Stomach (tissue), 9 donors: ENCODE data around the gene HS6ST3. TPM values are rescaled to one million over a fixed set of nuclear protein-coding genes. Genes with fewer than 3 reads are reported as not detected.

Experiments
- DNase-seq, 2 donors: peaks; one replicate each; pipeline versions ENCODE4 v3.0.0 to v3.0.0-alpha.2; 2013 to 2019
- H3K27ac ChIP-seq, 5 donors: fragments of 200-600 bp in 4 of 5; sonication (generic) in 4 of 5; one replicate each; pipeline ENCODE4 v1.5.1; 2013 to 2019; ENCODE audit warnings: mild to moderate bottlenecking in 1 of 5, moderate library complexity in 1 of 5
- H3K27me3 ChIP-seq, 3 donors: fragments of 200-600 bp; sonication (generic); one replicate each; pipeline ENCODE4 v1.5.1; 2017 to 2019; ENCODE audit warnings: mixed run types in 1 of 3
- H3K36me3 ChIP-seq, 4 donors: fragments of 200-600 bp; sonication (generic); 1 replicate in 3 of 4; 2 replicates in 1 of 4; pipeline ENCODE4 v1.5.1; 2016 to 2019
- H3K4me1 ChIP-seq, 4 donors: fragments of 200-600 bp; sonication (generic); one replicate each; pipeline ENCODE4 v1.5.1; 2016 to 2019
- H3K4me3 ChIP-seq, 4 donors: fragments of 200-600 bp; sonication (generic) in 3 of 4; one replicate each; pipeline ENCODE4 v1.5.1; 2016 to 2019; ENCODE audit warnings: mild to moderate bottlenecking in 1 of 4
- H3K9me3 ChIP-seq, 4 donors: fragments of 200-600 bp; sonication (generic); one replicate each; pipeline ENCODE4 v1.5.1; 2016 to 2019
- CTCF ChIP-seq, 7 experiments: fragments of 450-650 bp in 4 of 7; fragments of 200-600 bp in 3 of 7; sonication (generic) in 3 of 7; IDR thresholded peaks; one replicate each; pipeline ENCODE4 v1.5.1; 2016 to 2019; ENCODE audit warnings: antibody characterized with exemption in 7 of 7, control low read depth in 2 of 7, mild to moderate bottlenecking in 1 of 7
- EP300 ChIP-seq: sonication (generic); formaldehyde crosslinking; IDR thresholded peaks from one replicate; pipeline ENCODE4 v1.6.1; 2017; ENCODE audit warnings: antibody characterized with exemption
- POLR2A ChIP-seq, 4 donors: fragments of 450-650 bp; IDR thresholded peaks; one replicate each; pipeline ENCODE4 v1.6.1; 2016; ENCODE audit warnings: antibody characterized with exemption in 4 of 4, control low read depth in 2 of 4, mild to moderate bottlenecking in 1 of 4, moderate library complexity in 1 of 4
- POLR2AphosphoS5 ChIP-seq, 3 donors: sonication (generic); formaldehyde crosslinking; IDR thresholded peaks; one replicate each; pipeline ENCODE4 v1.6.1; 2016; ENCODE audit warnings: antibody characterized with exemption in 3 of 3
- WGBS, 5 donors: extraction: QIAGEN DNeasy Blood & Tissue Kit in 3 of 5; methylation state at CpG; one replicate each; pipeline versions ENCODE4 v1.1.5 to v1.1.7; 2013 to 2018; 5-methylcytosine and 5-hydroxymethylcytosine counted together
- intact Hi-C: fragments of 100-400 bp; cut with DNase I; formaldehyde crosslinking; loops from one replicate; pipeline ENCODE4 v1.15.1; 2023; ENCODE audit warnings: low total_unique reads
- polyA plus RNA-seq, 3 donors: library from polyadenylated mRNA; stranded (reverse); fragments of 200-250 nt; gene quantifications; one replicate each; pipeline ENCODE4 v1.2.3, GENCODE V29; 2013
- total RNA-seq, 5 donors: library from RNA; depleted of rRNA; stranded (reverse); fragments of >200 nt; gene quantifications; one replicate each; pipeline versions ENCODE4 v1.1.0 to v1.2.3, GENCODE V29; 2014 to 2016
- donor health status: healthy with polysubstance abuse.
- donor health status: Bipolar disorder and iron deficiency.
- donor health status: healthy.

The HS6ST3 gene
- total and polyA plus RNA-seq, 8 donors, result 0.15 to 4.0 (median 0.75) TPM; not detected in 1

GRCh38 chr13:96342852-96343465, 253.1 kb downstream of the HS6ST3 start:
- H3K4me1 ChIP-seq, result no peaks in the 10 kb centered on the region
- no peaks in the 10 kb centered on the region for H3K27me3 ChIP-seq
- intact Hi-C loops, result no loop called here
- no peak for DNase-seq
- no peak overlapping the region for H3K4me3 ChIP-seq
- no peaks in the 10 kb centered on the region for H3K9me3 ChIP-seq
- TF ChIP-seq POLR2A (IDR thresholded peaks at IDR 0.05), result no peak
- H3K36me3 ChIP-seq, result no peaks in the 10 kb centered on the region
- H3K27ac ChIP-seq, result no peak overlapping the region
- 74 to 91% (median 84%) methylated on average over 4 of the region's 4 CpGs for WGBS, 5 donors

DNA sequence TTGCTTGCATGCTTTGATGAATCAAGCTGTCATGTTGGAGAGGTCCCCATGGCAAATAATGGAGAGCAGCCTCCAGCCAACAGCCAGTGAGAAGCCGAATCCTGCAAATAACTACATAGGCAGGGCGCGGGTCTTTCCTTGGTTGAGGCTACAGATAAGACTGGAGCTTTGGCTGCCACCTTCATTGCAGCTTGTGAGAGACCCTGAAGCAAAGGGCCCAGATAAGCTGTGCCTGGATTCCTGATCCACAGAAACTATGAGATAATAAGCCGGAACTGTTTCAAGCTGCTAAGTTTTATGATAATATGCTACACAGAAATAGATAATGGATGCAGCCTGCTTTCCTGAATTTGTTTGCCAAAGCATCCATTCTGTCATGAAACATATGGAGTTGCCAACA, 257.0 kb downstream of the HS6ST3 start:
- no peak overlapping the region for H3K4me3 ChIP-seq
- no peaks in the 10 kb centered on the region for H3K27me3 ChIP-seq
- 86 to 93% (median 88%) methylated on average over 1 to 4 of the region's 4 CpGs for WGBS, 5 donors
- H3K9me3 ChIP-seq, result no peaks in the 10 kb centered on the region
- H3K27ac ChIP-seq, result no peak overlapping the region
- no peak for DNase-seq
- intact Hi-C loops, result no loop called here
- no peaks in the 10 kb centered on the region for H3K36me3 ChIP-seq
- H3K4me1 ChIP-seq, result no peaks in the 10 kb centered on the region
- TF ChIP-seq POLR2A (IDR thresholded peaks at IDR 0.05), result no peak
- no peak for TF ChIP-seq EP300

DNA sequence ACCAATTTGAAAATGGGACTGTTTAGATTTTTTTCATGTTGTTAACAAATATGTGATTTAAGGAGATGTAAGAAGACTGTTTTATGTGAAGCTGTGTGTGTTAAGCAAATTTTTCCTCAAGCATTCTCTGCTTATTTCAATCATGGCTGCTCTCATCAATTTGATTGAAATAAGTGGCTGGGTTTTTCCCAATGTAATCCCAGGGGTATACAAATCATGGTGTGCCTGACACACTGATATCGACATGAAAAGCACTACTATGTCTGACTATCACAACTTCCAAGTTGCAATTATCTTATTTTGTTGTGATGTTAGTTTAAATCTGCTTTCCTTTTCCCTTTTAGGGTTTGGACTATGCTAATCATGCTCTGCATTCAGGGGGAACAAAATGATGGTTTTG, 283.7 kb downstream of the HS6ST3 start:
- Histone ChIP-seq H3K4me3 (no peak overlapping the region), H3K4me1 (no peaks in the 10 kb centered on the region), H3K27ac (no peak overlapping the region), H3K27me3 (no peaks in the 10 kb centered on the region), H3K36me3 (no peaks in the 10 kb centered on the region), H3K9me3 (no peaks in the 10 kb centered on the region)
- 72 to 96% (median 80%) methylated on average over 1 of the region's 1 CpG for WGBS, 5 donors
- intact Hi-C loops, result no loop called here
- DNase-seq, result no peak
- TF ChIP-seq CTCF (IDR thresholded peaks at IDR 0.05) (no peak), EP300 (no peak), POLR2A (IDR thresholded peaks at IDR 0.05) (no peak), POLR2AphosphoS5 (IDR thresholded peaks at IDR 0.05) (no peak)

DNA sequence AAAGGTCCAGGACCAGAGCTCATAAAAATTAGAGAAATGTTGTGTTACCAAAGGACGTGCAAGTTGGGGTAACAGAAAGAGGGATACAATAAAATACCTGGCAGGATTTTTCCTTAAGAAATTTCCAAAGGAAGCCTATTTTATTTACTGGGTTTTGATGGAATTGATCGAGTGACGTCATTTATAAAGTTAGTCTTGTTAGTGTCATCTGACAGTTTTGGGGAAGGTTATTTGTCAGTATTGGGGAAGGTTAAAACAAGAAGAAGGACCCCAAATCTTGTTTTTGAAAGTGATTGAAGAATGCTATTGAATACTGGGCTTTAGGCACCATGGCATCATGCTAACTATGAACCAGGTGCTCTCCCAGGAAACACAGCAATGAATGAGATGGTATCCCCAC, 287.9 kb downstream of the HS6ST3 start:
- no peaks in the 10 kb centered on the region for H3K9me3 ChIP-seq
- 91 to 94% (median 94%) methylated on average over 3 of the region's 3 CpGs for WGBS, 5 donors
- intact Hi-C loops, result no loop called here
- no peaks in the 10 kb centered on the region for H3K4me1 ChIP-seq
- TF ChIP-seq CTCF (IDR thresholded peaks at IDR 0.05) (no peak), POLR2A (IDR thresholded peaks at IDR 0.05) (no peak), EP300 (no peak), POLR2AphosphoS5 (IDR thresholded peaks at IDR 0.05) (no peak)
- no peak for DNase-seq
- no peak overlapping the region for H3K27ac ChIP-seq
- no peak overlapping the region for H3K4me3 ChIP-seq
- no peaks in the 10 kb centered on the region for H3K27me3 ChIP-seq
- H3K36me3 ChIP-seq, result no peaks in the 10 kb centered on the region

- Histone ChIP-seq H3K36me3 (no peaks in the 10 kb centered on the region), H3K27ac (no peak overlapping the region), H3K4me1 (no peaks in the 10 kb centered on the region), H3K4me3 (no peak overlapping the region), H3K9me3 (no peaks in the 10 kb centered on the region), H3K27me3 (no peaks in the 10 kb centered on the region)
- DNase-seq, result no peak
- intact Hi-C loops, result no loop called here
- 64 to 95% (median 70%) methylated on average over 1 of the region's 1 CpG for WGBS, 5 donors
- TF ChIP-seq POLR2A (IDR thresholded peaks at IDR 0.05) (no peak), POLR2AphosphoS5 (IDR thresholded peaks at IDR 0.05) (no peak), CTCF (IDR thresholded peaks at IDR 0.05) (no peak), EP300 (no peak)
Observed at GRCh38 chr13:96379967-96380366, 290.1 kb downstream of the HS6ST3 start.
